ENCODE data around the gene PCNP.

GRCh38 chr3:101529816-101530685 lies 43.9 kb upstream of the PCNP start:
- TF ChIP-seq, protein P1, sequence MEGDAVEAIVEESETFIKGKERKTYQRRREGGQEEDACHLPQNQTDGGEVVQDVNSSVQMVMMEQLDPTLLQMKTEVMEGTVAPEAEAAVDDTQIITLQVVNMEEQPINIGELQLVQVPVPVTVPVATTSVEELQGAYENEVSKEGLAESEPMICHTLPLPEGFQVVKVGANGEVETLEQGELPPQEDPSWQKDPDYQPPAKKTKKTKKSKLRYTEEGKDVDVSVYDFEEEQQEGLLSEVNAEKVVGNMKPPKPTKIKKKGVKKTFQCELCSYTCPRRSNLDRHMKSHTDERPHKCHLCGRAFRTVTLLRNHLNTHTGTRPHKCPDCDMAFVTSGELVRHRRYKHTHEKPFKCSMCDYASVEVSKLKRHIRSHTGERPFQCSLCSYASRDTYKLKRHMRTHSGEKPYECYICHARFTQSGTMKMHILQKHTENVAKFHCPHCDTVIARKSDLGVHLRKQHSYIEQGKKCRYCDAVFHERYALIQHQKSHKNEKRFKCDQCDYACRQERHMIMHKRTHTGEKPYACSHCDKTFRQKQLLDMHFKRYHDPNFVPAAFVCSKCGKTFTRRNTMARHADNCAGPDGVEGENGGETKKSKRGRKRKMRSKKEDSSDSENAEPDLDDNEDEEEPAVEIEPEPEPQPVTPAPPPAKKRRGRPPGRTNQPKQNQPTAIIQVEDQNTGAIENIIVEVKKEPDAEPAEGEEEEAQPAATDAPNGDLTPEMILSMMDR (conservative IDR thresholded peaks at IDR 0.05; ENCODE audit: low read depth in 2 of 2) = no peak
- TF ChIP-seq POLR2AphosphoS5 (IDR thresholded peaks at IDR 0.05; ENCODE audit: low read depth) (no peak), REST (IDR thresholded peaks at IDR 0.05; ENCODE audit: unreplicated experiment) (no peak), EZH2 (IDR thresholded peaks at IDR 0.05; ENCODE audit: low read depth, unreplicated experiment) (no peak), JUNB (IDR thresholded peaks at IDR 0.05; ENCODE audit: unreplicated experiment) (no peak), ZNF114 (CRISPR knock-in tag; IDR thresholded peaks at IDR 0.05) (no peak), EZH2phosphoT487 (IDR thresholded peaks at IDR 0.05; ENCODE audit: unreplicated experiment) (no peak)
